GM12892 (cell line): Measurements from ENCODE around the gene ARHGEF6. TPM values are rescaled to one million over a fixed set of nuclear protein-coding genes. Genes with fewer than 3 reads are reported as not detected.
"Not testable (repeated sequence)": the region's sequence is repeated elsewhere in the genome, so short reads cannot be mapped to it uniquely, and the experiment has no call there.

Experiments used
- DNase-seq: peaks from one replicate; pipeline ENCODE4 v3.0.0; 2011; ENCODE audit not compliant: insufficient read length
- FAIRE-seq: peaks from 2 replicates; lab custom pipeline; 2011; peaks lifted over from hg19 to GRCh38; lab: Jason Lieb, UNC
- POLR2A ChIP-seq: IDR thresholded peaks from 2 replicates; pipeline ENCODE4 v1.6.1; 2011; ENCODE audit warnings: low read depth, low read length, control low read depth
- POLR2AphosphoS5 ChIP-seq: IDR thresholded peaks from 2 replicates; pipeline ENCODE4 v1.6.1; 2011; ENCODE audit warnings: low read depth, low read length, control low read depth
- TAF1 ChIP-seq: IDR thresholded peaks from 2 replicates; pipeline ENCODE4 v1.6.1; 2011; ENCODE audit warnings: low read depth, mild to moderate bottlenecking, control low read depth, low read length, borderline replicate concordance
- polyA plus RNA-seq: library from polyadenylated mRNA; unstranded; fragments of >200 nt; gene quantifications from one replicate; pipeline ENCODE4 v1.2.1, GENCODE V29; 2012; ENCODE audit warnings: missing spikeins, inconsistent platforms; ENCODE audit not compliant: missing spikeins

Gene ARHGEF6
- 15.2 TPM for polyA plus RNA-seq

- TF ChIP-seq POLR2AphosphoS5, result no peak
- no peak for TF ChIP-seq POLR2A
- FAIRE-seq, result peak; percentile 57
- no peak for DNase-seq
These were observed at the start of gene ARHGEF6 for GRCh38 chrX:136780763-136781162. Gene ARHGEF6 (minus strand): TSS chrX:136780932. CDS start chrX:136780882, 50 bp downstream.

GRCh38 chrX:136829413-136829812 is 48.7 kb upstream of the ARHGEF6 start:
- no peak for FAIRE-seq
- TF ChIP-seq TAF1, result no peak
- no peak for TF ChIP-seq POLR2AphosphoS5
- no peak for TF ChIP-seq POLR2A
- no peak for DNase-seq

GRCh38 chrX:136828830-136829229 is 48.1 kb upstream of the ARHGEF6 start:
- FAIRE-seq, result no peak
- DNase-seq, result no peak
- no peak for TF ChIP-seq TAF1
- TF ChIP-seq POLR2A, result no peak
- no peak for TF ChIP-seq POLR2AphosphoS5

- no peak for DNase-seq
These were observed 46.3 kb upstream of the ARHGEF6 start for GRCh38 chrX:136827026-136827425.

GRCh38 chrX:136825771-136826170 is 45.0 kb upstream of the ARHGEF6 start:
- no peak for DNase-seq
- no peak for FAIRE-seq
- TF ChIP-seq POLR2AphosphoS5, result no peak
- no peak for TF ChIP-seq TAF1
- TF ChIP-seq POLR2A, result no peak

More at GRCh38 chrX:136827026-136827425, 46.3 kb upstream of the ARHGEF6 start:
- no peak for FAIRE-seq
- TF ChIP-seq TAF1 (no peak), POLR2A (no peak), POLR2AphosphoS5 (no peak)

- FAIRE-seq (no peak), DNase-seq (no peak)
- no peak for TF ChIP-seq TAF1
- no peak for TF ChIP-seq POLR2A
- TF ChIP-seq POLR2AphosphoS5, result no peak
These were observed 42.4 kb upstream of the ARHGEF6 start for GRCh38 chrX:136823175-136823574.

GRCh38 chrX:136822337-136823095 is 41.8 kb upstream of the ARHGEF6 start:
- TF ChIP-seq POLR2A (no peak), POLR2AphosphoS5 (no peak)
- no peak for DNase-seq

GRCh38 chrX:136819756-136820155 is 39.0 kb upstream of the ARHGEF6 start:
- not testable (repeated sequence) for DNase-seq, FAIRE-seq

More at GRCh38 chrX:136822337-136823095, 41.8 kb upstream of the ARHGEF6 start:
- no peak for FAIRE-seq

- FAIRE-seq, result no peak
- TF ChIP-seq TAF1 (no peak), POLR2AphosphoS5 (no peak), POLR2A (no peak)
- no peak for DNase-seq
These were observed 38.4 kb upstream of the ARHGEF6 start for GRCh38 chrX:136819031-136819703.

GRCh38 chrX:136816975-136817374 is 36.2 kb upstream of the ARHGEF6 start:
- DNase-seq (no peak), FAIRE-seq (no peak)
- TF ChIP-seq POLR2A, result no peak
- no peak for TF ChIP-seq POLR2AphosphoS5
- TF ChIP-seq TAF1, result no peak

GRCh38 chrX:136814847-136815750 is 34.4 kb upstream of the ARHGEF6 start:
- no peak for TF ChIP-seq TAF1
- no peak for TF ChIP-seq POLR2AphosphoS5

GRCh38 chrX:136812286-136812685 is 31.6 kb upstream of the ARHGEF6 start:
- FAIRE-seq, result no peak
- TF ChIP-seq POLR2AphosphoS5 (no peak), TAF1 (no peak), POLR2A (no peak)
- no peak for DNase-seq

More at GRCh38 chrX:136814847-136815750, 34.4 kb upstream of the ARHGEF6 start:
- no peak for FAIRE-seq
- DNase-seq, result no peak
